Epidermal melanocyte (primary cell): ENCODE measurements around the gene ARF1.

Experiments
- DNase-seq: peaks from one replicate; pipeline ENCODE4 v3.0.0; 2011; ENCODE audit warnings: low spot score; ENCODE audit not compliant: insufficient read length

The ARF1 gene

DNA sequence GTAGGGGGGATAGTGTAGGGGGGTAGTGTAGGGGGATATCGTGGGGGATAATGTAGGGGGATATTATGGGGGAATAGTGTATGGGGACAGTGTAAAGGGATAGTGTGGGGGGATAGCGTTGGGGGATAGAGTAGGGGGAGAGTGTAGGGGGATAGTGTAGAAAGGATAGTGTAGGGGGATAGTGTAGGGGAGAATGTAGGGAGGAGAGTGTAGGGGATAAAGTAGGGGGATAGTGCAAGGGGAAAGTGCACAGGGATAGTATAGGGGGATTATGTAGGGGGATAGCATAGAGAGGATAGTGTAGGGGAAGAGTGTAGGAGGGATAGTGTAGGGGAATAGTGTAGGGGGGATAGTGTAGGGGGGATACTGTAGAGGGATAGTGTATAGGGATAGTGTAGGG lies 12.3 kb upstream of the ARF1 start:
- no peak for DNase-seq

DNA sequence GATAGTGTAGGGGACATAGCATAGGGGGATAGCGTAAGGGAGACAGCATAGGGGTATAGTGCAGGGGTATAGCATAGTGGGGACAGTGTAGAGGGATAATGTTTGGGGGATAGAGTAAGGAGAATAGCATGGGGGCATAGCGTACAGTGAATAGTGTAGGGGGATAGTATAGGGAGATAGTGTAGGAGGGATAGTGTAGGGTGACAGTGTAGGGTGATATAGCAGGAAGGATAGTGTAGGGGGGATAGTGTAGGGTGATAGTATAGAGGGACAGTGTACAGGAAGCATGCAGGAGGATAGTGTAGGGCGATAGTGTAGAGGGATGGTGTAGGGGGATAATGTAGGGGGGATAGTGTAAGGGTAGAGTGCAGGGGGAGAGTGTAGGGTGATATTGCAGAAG lies 11.7 kb upstream of the ARF1 start:
- no peak for DNase-seq

DNA sequence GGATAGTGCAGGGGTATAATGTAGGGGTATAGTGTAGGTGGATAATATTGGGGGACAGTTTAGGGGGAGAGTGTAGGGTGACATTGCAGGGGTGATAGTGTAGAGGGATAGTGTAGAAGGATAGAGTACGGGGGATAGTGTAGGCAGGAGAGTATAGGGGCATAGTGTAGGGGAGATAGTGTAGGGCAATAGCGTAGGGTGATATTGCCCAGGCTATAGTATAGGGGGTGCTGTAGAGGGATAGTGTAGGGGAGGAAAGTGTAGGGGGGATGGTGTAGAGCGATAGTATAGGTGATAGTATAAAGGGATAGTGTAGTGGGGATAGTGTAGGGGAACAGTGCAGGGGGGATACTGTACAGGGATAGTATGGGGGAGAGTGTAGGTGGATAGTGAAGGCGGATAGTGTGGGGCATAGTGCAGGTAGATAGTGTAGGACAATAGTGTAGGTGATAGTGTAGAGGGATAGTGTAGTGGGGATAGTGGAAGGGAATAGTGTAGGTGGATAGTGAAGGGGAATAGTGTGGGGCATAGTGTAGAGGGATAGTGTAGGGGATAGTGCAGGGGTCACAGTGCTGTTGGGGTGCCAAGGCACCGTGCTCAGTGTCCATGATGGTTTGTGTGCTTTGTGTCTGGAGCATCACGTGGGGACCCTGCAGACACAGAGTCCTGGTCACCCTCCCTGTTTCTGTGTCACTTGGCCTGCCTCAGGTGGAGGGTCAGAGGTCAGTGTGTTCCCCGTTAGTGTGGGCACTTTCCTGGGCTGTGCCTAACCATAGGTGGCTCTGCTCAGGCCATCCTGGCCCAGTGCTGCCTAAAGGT lies 10.5 kb upstream of the ARF1 start:
- DNase-seq = no peak

DNA sequence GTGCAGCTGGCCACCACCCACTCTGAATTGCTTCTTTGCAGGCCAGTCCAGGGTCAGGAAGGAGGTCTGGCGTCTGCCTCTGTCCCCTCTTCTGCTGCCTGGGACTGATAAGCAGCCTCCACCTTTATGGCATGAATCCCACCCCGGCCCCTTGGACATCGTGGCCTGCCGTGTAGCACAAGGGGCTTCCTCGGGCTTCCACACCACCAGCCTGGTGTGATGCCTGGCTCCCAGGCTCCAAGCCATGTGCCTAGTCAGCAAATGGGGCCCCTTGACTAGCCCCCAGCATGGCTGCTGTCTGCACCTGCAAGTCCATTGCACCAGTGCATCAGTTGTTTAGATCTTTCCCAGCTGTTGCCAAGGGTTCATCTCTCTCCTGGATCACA lies 9.9 kb upstream of the ARF1 start:
- DNase-seq = no peak

DNA sequence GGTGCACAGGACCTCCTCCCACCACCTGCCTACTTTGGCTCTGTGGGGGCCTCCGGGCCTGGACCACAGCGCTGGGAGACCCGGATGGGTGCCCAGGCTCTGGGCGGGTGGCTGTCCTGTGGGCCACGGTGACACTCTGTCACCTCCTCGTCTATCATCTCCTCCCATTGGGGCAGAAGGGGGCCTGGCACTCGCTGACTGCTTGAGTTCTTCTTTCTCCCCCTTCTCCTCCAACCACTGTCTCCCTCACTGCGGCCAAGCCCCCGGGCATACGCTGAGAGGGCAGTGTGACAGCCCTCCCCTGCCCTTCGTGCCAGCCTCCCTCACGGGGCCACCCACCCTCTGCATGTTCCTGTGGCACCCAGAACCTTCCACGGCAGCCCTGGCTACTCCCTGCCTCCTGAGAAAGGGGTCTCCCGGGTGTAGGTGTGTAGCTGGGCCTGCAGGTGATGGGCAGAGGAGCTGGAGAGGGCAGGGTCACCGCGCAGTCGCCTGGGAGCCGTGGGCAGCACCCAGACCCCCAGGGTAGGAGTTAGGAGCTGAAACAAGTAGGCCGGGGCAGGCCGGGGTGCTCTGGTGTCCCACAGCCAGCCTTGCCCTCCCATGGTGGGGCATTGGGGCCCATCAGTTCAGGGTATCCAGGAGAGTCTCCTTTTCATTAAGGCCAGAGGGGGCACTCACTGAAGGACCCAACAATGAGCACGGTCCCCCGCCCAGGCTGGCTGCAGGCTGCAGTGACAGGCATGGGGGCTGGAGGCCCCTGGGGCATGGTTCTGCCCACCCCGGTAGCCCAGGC lies 9.2 kb upstream of the ARF1 start:
- no peak for DNase-seq

DNA sequence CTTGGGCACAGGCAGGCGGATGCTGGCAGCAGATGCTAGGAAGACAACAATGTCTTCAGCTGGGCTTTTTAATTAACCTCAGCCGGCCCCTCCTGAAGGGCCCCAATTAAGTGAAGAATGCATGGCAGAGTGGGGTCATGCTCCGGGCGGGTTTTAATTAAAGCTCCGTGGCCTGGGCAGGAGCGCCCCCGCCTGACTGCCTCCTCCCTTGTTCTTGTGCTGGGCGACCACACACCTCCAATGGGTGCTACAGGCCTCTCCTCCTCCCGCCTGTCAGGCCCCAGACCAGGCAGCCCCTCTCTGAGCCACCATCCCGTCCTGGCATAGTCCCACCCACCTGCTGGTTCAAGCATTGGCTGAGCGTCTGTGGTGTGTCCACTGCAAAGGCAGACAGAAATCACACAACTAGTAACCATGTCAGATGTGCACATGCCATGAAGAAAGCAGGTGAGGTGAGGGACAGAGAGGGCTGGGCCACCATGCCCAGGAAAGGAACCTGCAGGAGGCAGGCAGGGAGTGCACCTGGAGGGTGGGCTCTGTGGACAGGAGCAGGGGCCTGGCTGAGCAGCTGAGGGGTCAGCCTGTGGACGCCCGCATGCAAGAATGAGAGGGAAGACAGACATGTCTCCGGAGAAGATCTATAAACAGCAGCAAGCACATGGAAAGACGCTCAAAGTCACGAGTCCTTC lies 8.5 kb upstream of the ARF1 start:
- no peak for DNase-seq

DNA sequence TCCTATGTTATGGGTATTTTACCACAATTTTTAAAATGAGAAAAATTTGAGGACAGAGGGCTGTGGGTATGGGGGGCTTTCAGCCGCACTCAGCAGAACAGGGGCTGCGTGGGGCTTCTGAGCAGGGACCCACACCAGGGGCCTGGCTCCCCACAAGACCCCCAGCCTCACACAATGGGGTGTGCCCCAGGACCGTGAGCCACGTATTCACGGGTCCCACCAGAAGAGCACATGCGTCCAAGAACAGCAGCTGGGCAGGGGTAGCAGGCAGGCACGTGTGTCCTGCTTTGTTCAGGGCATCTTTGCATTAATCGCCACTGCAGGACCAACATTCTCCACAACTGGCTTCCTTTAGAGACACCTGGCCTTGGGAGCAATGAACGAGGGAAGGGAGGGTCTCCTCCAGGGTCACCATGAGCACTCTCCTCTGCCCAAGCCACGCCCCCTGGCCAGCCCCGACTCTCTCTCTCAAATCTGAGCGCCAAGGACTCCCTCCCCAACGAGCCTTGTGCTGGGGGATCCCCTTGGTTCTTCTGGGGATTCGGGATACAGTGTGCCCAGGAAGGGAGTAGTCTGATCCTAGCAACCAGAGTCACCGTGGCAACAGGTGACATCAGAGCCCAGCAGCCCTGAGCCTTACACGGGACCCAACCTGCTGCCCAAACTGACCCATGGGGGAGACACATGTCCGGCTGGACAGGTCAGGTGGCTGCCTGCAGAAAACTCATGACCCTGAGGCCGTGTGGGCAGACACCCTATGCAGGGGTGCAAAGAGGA lies 7.4 kb upstream of the ARF1 start:
- no peak for DNase-seq

DNA sequence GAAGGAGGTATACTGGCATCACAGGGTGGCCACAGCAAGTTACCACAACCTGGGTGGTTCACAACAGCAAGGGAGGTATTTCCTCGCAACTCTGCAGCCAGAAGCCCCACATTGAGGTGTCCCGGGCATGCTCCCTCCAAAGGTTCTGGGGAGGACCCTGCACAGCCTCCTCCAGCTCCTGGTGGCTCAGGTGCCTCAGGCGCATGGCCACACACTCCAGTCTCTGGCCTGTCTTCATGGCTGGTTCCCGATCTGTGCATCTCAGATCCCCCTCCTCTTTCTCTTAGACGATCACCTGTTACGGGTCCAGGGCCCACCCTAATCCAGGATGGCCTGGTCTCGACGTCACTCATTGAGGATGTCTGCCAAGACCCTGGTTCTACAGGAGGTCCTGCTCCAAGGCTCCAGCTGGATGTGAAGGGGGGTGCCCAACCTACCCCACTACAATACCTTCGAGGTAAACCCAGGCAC lies 6.7 kb upstream of the ARF1 start:
- DNase-seq = no peak

DNA sequence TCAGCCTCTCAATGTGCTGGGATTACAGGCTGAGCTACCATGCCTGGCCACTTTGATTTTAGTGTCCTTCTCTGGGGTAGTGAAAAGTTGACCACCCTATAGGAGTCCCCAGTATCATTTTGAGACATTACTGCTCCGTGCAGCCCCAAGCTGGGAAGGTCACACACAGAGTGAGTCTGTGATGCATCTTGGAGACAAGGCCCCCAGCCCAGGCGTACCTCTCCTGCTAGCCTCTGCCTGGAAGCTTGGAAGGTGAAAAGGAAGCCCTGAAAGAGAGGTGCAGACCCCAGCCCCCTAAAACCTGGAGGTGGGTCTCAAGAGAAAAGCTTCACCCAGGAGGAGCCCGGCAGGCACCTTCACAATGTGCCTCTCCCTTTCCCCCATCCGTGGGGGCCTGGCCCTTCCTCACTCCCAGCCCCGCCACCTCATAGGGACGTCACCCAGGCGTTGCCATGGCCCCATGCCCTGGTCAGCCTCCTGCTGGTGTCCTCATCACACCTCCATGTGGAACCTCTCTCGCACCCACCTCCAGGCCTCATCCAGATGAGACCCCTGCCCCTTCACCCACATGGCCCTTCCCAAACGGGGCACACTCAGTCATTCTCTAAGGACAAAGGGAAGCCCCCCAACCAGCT lies 5.6 kb upstream of the ARF1 start:
- no peak for DNase-seq

DNA sequence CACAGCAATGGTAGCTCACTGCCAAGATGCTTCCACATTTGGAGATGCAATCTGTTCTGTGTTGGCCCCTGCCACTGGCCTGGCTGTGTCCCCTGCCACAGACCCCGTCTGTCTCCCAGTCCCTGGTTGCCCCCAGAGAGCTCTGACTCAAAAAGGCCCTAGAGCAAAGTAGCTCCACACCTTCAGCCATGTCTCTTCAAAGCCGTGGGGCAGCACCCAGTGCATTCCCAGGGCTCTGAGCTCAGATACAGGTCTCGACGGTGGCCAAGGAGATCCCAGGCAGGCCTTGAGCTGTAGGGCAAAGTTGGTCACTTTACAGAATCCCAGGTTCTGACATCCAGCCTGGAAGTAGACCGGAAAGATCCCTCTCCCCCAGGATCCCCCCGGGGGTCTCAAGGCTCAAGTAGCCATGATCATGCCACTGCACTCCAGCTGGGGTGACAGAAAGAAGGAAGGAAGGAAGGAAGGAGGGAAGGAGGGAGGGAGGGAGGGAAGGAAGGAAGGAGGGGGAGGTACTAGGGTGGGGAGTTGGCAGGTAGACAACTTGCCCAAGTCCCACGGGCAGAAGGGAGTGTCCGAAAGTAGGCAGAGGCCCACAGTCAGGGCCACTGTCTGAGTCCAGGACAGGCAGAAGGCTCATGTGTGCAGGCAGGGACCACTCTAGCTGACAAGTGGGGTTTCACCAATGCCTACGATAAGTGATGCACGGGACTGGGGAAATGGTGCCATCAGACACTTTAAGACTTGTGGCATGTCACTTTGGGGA lies 4.8 kb upstream of the ARF1 start:
- DNase-seq = no peak

DNA sequence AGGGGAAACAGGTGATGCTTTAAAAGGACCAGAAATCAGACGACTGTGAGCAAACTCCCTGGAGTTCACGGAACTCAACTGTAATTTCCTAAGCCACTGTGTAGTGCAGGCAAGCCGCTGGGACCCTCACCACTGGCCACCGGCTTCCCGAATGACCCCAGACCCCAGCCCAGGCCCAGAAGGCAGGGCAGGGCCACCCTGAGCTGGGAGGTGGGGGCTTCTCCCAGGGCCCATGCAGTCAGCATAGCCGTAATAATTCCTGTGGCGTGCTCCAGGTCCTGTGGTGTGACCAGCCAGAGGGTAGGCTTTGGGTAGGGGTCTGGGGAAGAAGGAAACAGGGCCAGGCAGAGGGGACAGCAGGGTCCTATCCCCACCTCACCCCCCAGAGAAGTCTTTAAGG lies 3.5 kb upstream of the ARF1 start:
- no peak for DNase-seq

DNA sequence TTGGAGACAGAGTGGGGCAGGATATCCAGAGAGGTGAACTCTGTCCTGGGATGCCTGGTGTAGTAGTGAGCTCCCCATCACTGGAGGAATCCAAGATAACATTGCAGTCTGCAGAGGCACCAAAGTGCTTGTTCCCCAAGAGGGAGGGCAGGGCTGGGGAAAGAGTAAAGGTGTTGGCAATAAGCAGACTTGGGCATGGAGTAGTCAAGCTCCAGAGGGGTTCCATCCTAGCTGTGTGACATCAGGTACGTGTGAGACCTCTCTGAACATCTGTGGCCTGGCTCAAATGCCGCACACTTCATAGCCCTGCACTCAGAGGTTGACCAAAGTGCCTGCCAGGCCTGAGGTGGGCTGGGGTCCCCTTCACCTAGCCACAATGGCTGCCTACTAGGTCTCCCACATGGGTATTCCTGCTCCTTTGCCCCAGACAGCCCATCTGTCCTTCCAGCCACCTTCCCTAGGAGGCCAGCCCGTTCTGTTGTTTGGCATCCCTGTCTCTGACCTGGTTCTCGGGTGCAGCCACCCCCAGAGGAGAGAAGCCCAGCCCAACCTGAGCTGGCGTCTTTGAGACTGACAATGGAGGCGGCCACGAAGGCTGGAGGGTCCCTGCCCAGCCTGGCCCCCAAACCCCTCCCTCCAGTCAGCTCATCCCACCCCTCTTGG lies 2.8 kb upstream of the ARF1 start:
- DNase-seq = no peak

DNA sequence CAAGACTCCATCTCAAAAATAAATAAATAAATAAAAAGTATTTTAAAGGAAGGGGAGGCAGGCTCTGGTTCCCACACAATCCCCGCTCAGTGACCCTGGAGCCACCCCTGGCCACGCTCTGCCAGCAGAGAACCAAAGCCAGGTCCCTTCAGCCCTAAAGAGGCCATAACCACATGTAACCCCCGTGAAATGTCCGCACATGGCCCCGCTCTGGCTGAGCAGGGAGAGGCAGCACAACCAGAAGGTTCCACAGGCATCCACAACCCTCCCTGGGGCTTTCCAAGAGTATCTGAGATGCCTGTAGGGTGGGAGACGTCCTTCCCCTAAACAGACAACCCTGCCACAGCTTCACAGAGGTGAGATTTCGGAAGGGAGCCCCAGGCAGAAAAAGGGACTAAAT lies 1.4 kb upstream of the ARF1 start:
- DNase-seq = no peak

DNA sequence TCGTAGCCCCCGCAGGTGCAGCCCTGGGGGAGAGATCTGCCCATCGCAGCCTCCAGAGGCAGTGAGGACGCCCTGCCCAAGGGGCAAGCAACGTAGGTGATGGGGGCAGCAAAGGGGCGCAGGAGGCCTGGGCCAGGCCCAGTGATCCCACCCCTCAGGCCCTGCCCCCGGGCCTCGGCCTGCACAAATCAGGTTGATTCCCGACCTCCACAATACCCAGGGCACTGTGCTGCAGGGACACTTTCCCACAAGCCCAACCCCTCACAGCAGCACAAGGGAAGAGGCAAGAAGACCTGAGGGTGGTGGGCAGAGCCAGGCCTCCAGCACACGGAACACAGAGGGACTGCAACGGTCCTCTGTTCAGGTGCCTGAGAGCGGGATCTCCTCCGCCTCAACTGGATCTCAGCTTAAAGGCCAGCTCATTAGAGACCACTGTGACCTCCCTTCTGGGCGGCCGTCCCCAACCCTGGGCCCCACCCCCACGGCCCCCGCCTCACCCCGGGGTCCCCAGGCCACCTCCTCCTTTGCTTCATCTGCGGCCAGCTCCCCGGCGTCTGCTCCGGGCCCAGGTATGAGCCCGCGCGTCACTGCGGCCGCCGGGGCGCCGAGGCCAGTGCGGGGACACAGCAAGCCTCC lies 812 bp upstream of the ARF1 start:
- DNase-seq = no peak

DNA sequence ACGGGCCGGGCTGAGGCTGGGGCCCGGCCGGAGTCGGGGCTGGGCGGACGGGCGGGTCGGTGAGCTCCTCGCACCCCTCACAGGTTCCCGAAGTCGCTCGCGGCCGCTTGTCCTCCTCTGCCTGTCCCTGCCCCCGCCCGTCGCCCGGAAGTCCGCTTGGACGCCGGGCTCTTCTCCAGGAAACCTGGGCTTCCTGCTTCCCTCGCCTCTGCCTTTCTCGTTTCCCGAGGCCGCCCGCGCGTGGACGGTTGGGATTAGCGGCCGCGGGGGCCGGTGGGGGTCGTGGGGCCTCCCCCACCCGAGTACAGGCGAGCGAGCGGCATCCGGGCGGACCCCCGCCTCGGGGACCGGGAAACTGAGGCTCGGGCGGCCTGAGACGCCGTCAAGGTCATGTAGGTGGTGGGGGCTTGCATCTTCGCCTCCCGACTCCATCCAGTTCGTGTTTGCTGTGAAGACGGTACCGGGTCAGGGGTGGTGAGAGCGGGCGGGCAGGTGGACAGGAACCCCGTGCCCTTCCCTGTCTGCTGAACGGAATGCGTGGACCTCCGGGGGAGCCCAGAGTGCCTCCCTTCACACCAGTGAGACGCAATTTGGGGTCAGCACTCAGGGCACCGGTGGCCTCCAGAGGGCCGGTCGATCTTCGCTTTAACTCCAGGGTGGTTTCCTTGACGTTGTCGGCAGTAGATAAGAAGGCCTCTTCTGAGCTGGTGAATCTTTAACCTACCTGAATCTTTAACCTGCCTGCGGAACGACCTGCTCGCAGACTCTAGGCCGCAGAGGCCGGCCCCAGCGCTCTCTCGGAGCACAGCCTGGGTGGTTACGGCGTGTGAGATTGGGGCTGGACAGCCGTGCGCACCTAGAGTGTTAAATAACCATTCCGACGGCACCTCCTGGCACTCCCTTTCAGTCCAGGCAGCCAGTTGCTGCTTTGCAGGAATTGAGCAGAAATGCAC lies 686 bp downstream of the ARF1 start:
- DNase-seq = no peak

DNA sequence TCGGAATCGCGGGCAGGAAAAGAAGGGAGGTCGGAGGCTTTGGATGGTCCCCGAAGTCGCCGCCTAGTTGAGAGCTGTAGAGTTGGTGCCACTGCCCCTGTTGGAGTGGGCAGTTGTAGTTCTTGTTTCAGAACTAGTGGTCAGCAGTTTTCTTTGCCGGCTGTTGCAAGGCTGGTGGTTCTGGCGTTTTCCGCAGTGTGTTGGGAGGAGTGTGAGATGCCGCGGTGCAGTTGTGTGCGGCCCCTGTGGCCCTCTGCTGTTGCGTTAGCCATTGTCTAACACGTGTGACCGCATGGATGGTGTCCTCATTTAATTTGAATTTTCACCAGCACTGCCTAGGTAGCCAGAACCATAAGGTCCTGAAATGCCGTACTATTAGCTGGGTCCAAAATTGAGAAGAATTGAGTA lies 1.4 kb downstream of the ARF1 start:
- DNase-seq = no peak

DNA sequence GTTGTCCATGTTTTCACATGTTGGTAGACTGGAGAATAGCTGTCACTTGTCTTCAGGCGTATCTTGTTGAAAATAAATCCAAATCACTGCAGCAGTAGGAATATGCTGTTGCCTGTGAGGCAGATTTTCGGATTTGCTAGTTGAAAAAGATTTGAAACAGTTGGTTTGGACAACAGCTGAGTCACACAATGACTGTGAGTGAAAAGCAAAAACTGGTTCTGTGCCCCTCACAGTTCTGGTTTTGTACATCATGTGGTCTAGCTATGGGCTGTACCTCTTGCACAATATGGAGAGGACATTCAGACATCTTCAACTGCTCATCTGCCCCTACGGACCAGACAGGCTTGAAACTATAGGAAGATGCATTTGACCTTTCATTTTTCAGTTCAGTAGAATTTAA lies 1.8 kb downstream of the ARF1 start:
- DNase-seq = peak; percentile 55

DNA sequence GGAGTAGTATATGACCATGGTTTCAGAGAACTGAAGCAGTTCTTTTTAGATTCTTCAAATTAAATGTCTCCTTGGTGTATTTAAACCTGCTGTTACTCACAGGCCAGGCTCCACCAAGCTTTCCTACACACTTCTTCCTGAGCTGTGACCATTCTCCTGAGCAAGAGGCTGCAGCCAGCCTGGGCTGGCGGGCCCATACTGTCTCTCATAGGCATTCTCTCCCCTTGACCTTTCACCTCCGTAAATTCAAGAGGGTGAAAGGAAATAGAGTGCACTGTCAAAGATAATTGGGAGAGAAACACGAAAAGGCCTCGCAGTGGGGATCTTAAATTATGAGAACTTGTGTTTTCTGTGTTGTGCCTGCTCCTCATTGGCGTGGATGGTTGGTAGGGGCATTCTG lies 2.3 kb downstream of the ARF1 start:
- no peak for DNase-seq
